Left lung (tissue), 10 donors: ENCODE measurements around the gene CLEC18A. TPM values are rescaled to one million over a fixed set of nuclear protein-coding genes. Genes with fewer than 3 reads are reported as not detected.

Experiments
- ATAC-seq: fragments of 200-7000 bp; cut with Tn5 transposase; one replicate; pipeline ENCODE4 v1.9.1; 2020; ENCODE audit warnings: moderate library complexity
- DNase-seq, 4 donors: peaks; one replicate each; pipeline ENCODE4 v3.0.0-alpha.2; 2013 to 2020
- H3K27ac ChIP-seq, 2 donors: fragments of 200-600 bp; sonication (generic) in 1 of 2; one replicate each; pipeline versions ENCODE4 v1.5.0 to v1.8.0; 2020 to 2021
- H3K27me3 ChIP-seq, 2 donors: fragments of 200-600 bp; sonication (generic) in 1 of 2; one replicate each; pipeline versions ENCODE4 v1.5.0 to v1.8.0; 2020 to 2021
- H3K36me3 ChIP-seq, 2 donors: fragments of 200-600 bp; sonication (generic) in 1 of 2; one replicate each; pipeline versions ENCODE4 v1.5.0 to v1.8.0; 2020 to 2021
- H3K4me1 ChIP-seq, 2 donors: fragments of 200-600 bp; one replicate each; pipeline ENCODE4 v1.8.0; 2021
- H3K4me3 ChIP-seq, 2 donors: fragments of 200-600 bp; sonication (generic) in 1 of 2; one replicate each; pipeline versions ENCODE4 v1.5.0 to v1.8.0; 2020 to 2021; ENCODE audit warnings: mild to moderate bottlenecking in 1 of 2
- H3K9me3 ChIP-seq, 2 donors: fragments of 200-600 bp; sonication (generic) in 1 of 2; one replicate each; pipeline versions ENCODE4 v1.5.0 to v1.8.0; 2020 to 2021
- CTCF ChIP-seq, 2 donors: fragments of 200-600 bp; sonication (generic) in 1 of 2; IDR thresholded peaks; one replicate each; pipeline versions ENCODE4 v1.5.0 to v1.8.0; 2021; ENCODE audit warnings: antibody characterized with exemption in 2 of 2
- intact Hi-C, 2 donors: fragments of 100-400 bp; cut with DNase I; formaldehyde crosslinking; loops; one replicate each; pipeline versions ENCODE4 v1.11.2 to v1.14.2; 2022
- polyA plus RNA-seq, 6 donors: library from polyadenylated mRNA; unstranded; fragments of 120-200 nt; gene quantifications; one replicate each; pipeline ENCODE4 v1.2.1, GENCODE V29; 2013; ENCODE audit not compliant: insufficient read length in 6 of 6
- total RNA-seq, 2 donors: library from RNA; stranded (reverse); fragmentation: NEBNext Ultra II Directional; extraction: Animal tissue kit (Norgen Biotek cat#: 25700); gene quantifications; one replicate each; pipeline ENCODE4 v1.2.1, GENCODE V29; 2021
- donor health status: DM: no; HTN: yes; CAD: no.
- donor health status: DM: no; HTN: no; CAD: no.

Gene CLEC18A
- total and polyA plus RNA-seq, 8 donors = 0.60 to 2.6 (median 1.3) TPM

GRCh38 chr16:69917739-69918138 lies 33.4 kb upstream of the CLEC18A start:
- H3K4me1 ChIP-seq = no peaks in the 10 kb centered on the region
- peaks cover 0 to 52% of the 10 kb centered on the region in 2 donors for H3K36me3 ChIP-seq
- no peaks in the 10 kb centered on the region for H3K9me3 ChIP-seq
- peak in 3 of 4 donors; percentile 40 to 79 (median 46) for DNase-seq
- intact Hi-C loops = no loop called here
- no peak overlapping the region for H3K4me3 ChIP-seq
- no peaks in the 10 kb centered on the region for H3K27me3 ChIP-seq
- H3K27ac ChIP-seq = peak overlapping the region in 1 of 2 donors; percentile 33
- no peak for TF ChIP-seq CTCF (IDR thresholded peaks at IDR 0.05)
- ATAC-seq = peak; percentile 88

- H3K36me3 ChIP-seq = peaks cover 0 to 52% of the 10 kb centered on the region in 2 donors
- DNase-seq (no peak), ATAC-seq (no peak)
- no peak overlapping the region for H3K4me3 ChIP-seq
- intact Hi-C loops = no loop called here
- TF ChIP-seq CTCF (IDR thresholded peaks at IDR 0.05) = no peak
- peak overlapping the region in 1 of 2 donors; percentile 33 for H3K27ac ChIP-seq
- H3K4me1 ChIP-seq = no peaks in the 10 kb centered on the region
- H3K9me3 ChIP-seq = no peaks in the 10 kb centered on the region
- no peaks in the 10 kb centered on the region for H3K27me3 ChIP-seq
These were observed 32.9 kb upstream of the CLEC18A start for GRCh38 chr16:69918241-69918640.

- DNase-seq (no peak), ATAC-seq (no peak)
- no peak for TF ChIP-seq CTCF (IDR thresholded peaks at IDR 0.05)
- Histone ChIP-seq H3K4me1 (no peaks in the 10 kb centered on the region), H3K9me3 (no peaks in the 10 kb centered on the region), H3K36me3 (peaks cover 0 to 63% of the 10 kb centered on the region in 2 donors), H3K4me3 (no peak overlapping the region), H3K27me3 (no peaks in the 10 kb centered on the region), H3K27ac (no peak overlapping the region)
- intact Hi-C loops = no loop called here
These were observed 30.0 kb upstream of the CLEC18A start for GRCh38 chr16:69921127-69921526.

GRCh38 chr16:69922200-69922599 lies 28.9 kb upstream of the CLEC18A start:
- Histone ChIP-seq H3K4me3 (no peak overlapping the region), H3K4me1 (no peaks in the 10 kb centered on the region), H3K9me3 (no peaks in the 10 kb centered on the region), H3K27me3 (no peaks in the 10 kb centered on the region), H3K36me3 (peaks cover 0 to 67% of the 10 kb centered on the region in 2 donors), H3K27ac (no peak overlapping the region)
- no peak for DNase-seq
- no peak for ATAC-seq
- intact Hi-C loops = no loop called here
- no peak for TF ChIP-seq CTCF (IDR thresholded peaks at IDR 0.05)

- H3K36me3 ChIP-seq = peaks cover 0 to 58% of the 10 kb centered on the region in 2 donors
- TF ChIP-seq CTCF (IDR thresholded peaks at IDR 0.05) = no peak
- H3K27ac ChIP-seq = no peak overlapping the region
- no peak for DNase-seq
- ATAC-seq = no peak
- no peaks in the 10 kb centered on the region for H3K4me1 ChIP-seq
- no peaks in the 10 kb centered on the region for H3K27me3 ChIP-seq
- no peaks in the 10 kb centered on the region for H3K9me3 ChIP-seq
- intact Hi-C loops = no loop called here
- H3K4me3 ChIP-seq = no peak overlapping the region
These were observed 26.9 kb upstream of the CLEC18A start for GRCh38 chr16:69924041-69924775.
